NCI-H2196 (cell line): ENCODE results near the gene ODF2L.

Experiments
- DNase-seq: peaks from one replicate; lab custom pipeline; 2025; ENCODE audit not compliant: unreplicated experiment; lab: John Stamatoyannopoulos, UW

Gene ODF2L

GRCh38 chr1:86395751-86396497, at the start of gene ODF2L:
ODF2L (minus strand) TSS chr1:86396323; CDS start chr1:86387027, 9,296 bp downstream.
- DNase-seq, result peak; percentile 71

- no peak for DNase-seq
Measured at GRCh38 chr1:86445919-86446318, 49.8 kb upstream of the ODF2L start.

- DNase-seq, result no peak
Measured at GRCh38 chr1:86441997-86442396, 45.9 kb upstream of the ODF2L start.

GRCh38 chr1:86441581-86441980, 45.5 kb upstream of the ODF2L start:
- no peak for DNase-seq

- no peak for DNase-seq
Measured at GRCh38 chr1:86436041-86436440, 39.9 kb upstream of the ODF2L start.

- DNase-seq, result no peak
Measured at GRCh38 chr1:86435327-86435726, 39.2 kb upstream of the ODF2L start.

GRCh38 chr1:86434059-86434458, 37.9 kb upstream of the ODF2L start:
- DNase-seq, result no peak

GRCh38 chr1:86430376-86430775, 34.3 kb upstream of the ODF2L start:
- no peak for DNase-seq

- DNase-seq, result no peak
Measured at GRCh38 chr1:86429835-86430234, 33.7 kb upstream of the ODF2L start.

- no peak for DNase-seq
Measured at GRCh38 chr1:86429122-86429725, 33.1 kb upstream of the ODF2L start.

- no peak for DNase-seq
Measured at GRCh38 chr1:86423873-86424272, 27.8 kb upstream of the ODF2L start, which contains the start of gene CLCA2. CLCA2 (plus strand) TSS chr1:86424171; CDS start chr1:86424248, 77 bp downstream.

GRCh38 chr1:86423473-86423872, 27.4 kb upstream of the ODF2L start:
- DNase-seq, result no peak

GRCh38 chr1:86421601-86422280, 25.6 kb upstream of the ODF2L start:
- DNase-seq, result no peak

- DNase-seq, result peak; percentile 23
Measured at GRCh38 chr1:86419277-86419903, 23.3 kb upstream of the ODF2L start.

- DNase-seq, result peak; percentile 32
Measured at GRCh38 chr1:86416343-86416742, 20.2 kb upstream of the ODF2L start.

GRCh38 chr1:86410879-86411278, 14.8 kb upstream of the ODF2L start:
- no peak for DNase-seq

- DNase-seq, result no peak
Measured at GRCh38 chr1:86409416-86410021, 13.4 kb upstream of the ODF2L start.

GRCh38 chr1:86396498-86396890, 371 bp upstream of the ODF2L start:
- DNase-seq, result no peak

GRCh38 chr1:86394416-86394815, 1.7 kb downstream of the ODF2L start:
- DNase-seq, result no peak

GRCh38 chr1:86389307-86389706, 6.8 kb downstream of the ODF2L start:
- no peak for DNase-seq

GRCh38 chr1:86388777-86389176, 7.3 kb downstream of the ODF2L start:
- no peak for DNase-seq
